ENCODE measurements around the gene PKP2.

Gene PKP2

DNA sequence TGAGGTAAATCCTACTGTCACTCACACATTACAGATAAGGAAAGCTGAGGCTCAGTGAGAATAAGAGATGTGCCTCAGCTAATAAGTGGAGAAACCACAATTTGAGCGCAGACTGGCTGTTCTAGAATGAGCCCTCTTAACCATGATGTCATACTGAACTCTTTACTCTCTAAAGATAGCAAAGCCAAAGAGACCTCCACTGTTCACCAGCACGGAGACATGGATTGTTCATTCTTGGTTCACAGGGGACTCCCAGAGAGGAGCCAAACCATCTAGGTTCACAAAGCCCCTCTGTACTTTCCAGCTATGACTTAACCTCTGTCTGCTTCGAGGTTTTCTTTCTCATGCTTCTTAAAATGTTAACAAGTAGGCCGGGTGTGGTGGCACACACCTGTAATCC is 108.2 kb downstream of the PKP2 start:
- no peak for DNase-seq (ENCODE audit: low read depth in 1 of 2, low spot score in 1 of 2)
- Histone ChIP-seq H3K4me3 (replicated peaks; ENCODE audit: insufficient read depth, low read length) (no peak overlapping the region), H3K27me3 (ENCODE audit: insufficient read depth, poor library complexity, severe bottlenecking) (no peaks in the 10 kb centered on the region), H3K27ac (replicated peaks) (no peak overlapping the region)
- TF ChIP-seq GABPA (IDR thresholded peaks at IDR 0.05; ENCODE audit: low read depth) (no peak), POLR2AphosphoS5 (IDR thresholded peaks at IDR 0.05; ENCODE audit: low read depth) (no peak), SPI1 (IDR thresholded peaks at IDR 0.05; ENCODE audit: borderline replicate concordance, low read depth) (no peak)
- TF ChIP-seq, protein P1, sequence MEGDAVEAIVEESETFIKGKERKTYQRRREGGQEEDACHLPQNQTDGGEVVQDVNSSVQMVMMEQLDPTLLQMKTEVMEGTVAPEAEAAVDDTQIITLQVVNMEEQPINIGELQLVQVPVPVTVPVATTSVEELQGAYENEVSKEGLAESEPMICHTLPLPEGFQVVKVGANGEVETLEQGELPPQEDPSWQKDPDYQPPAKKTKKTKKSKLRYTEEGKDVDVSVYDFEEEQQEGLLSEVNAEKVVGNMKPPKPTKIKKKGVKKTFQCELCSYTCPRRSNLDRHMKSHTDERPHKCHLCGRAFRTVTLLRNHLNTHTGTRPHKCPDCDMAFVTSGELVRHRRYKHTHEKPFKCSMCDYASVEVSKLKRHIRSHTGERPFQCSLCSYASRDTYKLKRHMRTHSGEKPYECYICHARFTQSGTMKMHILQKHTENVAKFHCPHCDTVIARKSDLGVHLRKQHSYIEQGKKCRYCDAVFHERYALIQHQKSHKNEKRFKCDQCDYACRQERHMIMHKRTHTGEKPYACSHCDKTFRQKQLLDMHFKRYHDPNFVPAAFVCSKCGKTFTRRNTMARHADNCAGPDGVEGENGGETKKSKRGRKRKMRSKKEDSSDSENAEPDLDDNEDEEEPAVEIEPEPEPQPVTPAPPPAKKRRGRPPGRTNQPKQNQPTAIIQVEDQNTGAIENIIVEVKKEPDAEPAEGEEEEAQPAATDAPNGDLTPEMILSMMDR (IDR thresholded peaks at IDR 0.05; ENCODE audit: insufficient read depth, low read length), result no peak
- TF ChIP-seq, protein P2, sequence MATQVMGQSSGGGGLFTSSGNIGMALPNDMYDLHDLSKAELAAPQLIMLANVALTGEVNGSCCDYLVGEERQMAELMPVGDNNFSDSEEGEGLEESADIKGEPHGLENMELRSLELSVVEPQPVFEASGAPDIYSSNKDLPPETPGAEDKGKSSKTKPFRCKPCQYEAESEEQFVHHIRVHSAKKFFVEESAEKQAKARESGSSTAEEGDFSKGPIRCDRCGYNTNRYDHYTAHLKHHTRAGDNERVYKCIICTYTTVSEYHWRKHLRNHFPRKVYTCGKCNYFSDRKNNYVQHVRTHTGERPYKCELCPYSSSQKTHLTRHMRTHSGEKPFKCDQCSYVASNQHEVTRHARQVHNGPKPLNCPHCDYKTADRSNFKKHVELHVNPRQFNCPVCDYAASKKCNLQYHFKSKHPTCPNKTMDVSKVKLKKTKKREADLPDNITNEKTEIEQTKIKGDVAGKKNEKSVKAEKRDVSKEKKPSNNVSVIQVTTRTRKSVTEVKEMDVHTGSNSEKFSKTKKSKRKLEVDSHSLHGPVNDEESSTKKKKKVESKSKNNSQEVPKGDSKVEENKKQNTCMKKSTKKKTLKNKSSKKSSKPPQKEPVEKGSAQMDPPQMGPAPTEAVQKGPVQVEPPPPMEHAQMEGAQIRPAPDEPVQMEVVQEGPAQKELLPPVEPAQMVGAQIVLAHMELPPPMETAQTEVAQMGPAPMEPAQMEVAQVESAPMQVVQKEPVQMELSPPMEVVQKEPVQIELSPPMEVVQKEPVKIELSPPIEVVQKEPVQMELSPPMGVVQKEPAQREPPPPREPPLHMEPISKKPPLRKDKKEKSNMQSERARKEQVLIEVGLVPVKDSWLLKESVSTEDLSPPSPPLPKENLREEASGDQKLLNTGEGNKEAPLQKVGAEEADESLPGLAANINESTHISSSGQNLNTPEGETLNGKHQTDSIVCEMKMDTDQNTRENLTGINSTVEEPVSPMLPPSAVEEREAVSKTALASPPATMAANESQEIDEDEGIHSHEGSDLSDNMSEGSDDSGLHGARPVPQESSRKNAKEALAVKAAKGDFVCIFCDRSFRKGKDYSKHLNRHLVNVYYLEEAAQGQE (IDR thresholded peaks at IDR 0.05; ENCODE audit: insufficient replicate concordance, low read depth), result no peak

DNA sequence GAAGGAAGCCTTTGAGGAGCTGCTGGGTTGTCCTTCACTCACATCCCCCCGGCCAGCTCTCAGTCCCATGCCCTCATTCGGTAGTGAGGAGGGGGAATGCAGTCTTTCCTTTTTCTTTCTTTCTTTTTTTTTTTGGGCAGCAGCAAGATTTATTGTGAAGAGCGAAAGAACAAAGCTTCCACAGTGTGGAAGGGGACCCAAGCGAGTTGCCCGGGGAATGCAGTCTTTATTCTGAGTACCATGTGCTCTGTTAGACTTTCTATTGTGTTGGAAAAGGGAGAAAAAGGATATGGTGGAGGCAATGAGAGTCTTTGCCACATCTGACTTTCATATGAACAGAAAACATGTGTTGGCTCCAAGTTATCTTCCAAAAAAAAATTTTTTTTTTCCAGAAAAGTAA is 111.0 kb downstream of the PKP2 start:
- Histone ChIP-seq H3K4me3 (replicated peaks; ENCODE audit: insufficient read depth, low read length) (no peak overlapping the region), H3K27ac (replicated peaks) (no peak overlapping the region), H3K27me3 (ENCODE audit: insufficient read depth, poor library complexity, severe bottlenecking) (peaks cover 2% of the 10 kb centered on the region)
- TF ChIP-seq SPI1 (IDR thresholded peaks at IDR 0.05; ENCODE audit: borderline replicate concordance, low read depth), result no peak
- TF ChIP-seq, protein P2 (IDR thresholded peaks at IDR 0.05; ENCODE audit: insufficient replicate concordance, low read depth), result no peak
- DNase-seq (ENCODE audit: low read depth in 1 of 2, low spot score in 1 of 2), result no peak

DNA sequence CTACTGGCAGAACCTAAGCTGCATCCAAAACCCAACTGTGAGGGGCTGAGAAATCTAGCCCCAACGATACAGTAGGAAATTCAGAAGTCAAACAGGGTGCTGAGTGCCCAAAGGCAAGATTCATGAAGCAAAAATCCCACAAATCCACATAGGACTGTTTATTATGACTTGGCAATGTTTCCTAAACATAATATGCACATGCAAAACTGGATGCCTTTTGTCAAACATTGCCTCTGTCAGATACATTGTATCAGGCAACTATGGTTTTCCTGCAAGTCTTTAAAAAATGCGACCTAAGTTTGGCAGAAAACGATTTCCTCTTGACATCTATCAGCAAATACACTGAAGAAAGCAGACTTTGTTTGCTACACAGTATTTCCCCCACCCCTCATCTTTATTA is 113.5 kb downstream of the PKP2 start:
- DNase-seq (ENCODE audit: low read depth in 1 of 2, low spot score in 1 of 2), result no peak
- no peak overlapping the region for H3K27ac ChIP-seq (replicated peaks)
- TF ChIP-seq, protein P2 (IDR thresholded peaks at IDR 0.05; ENCODE audit: insufficient replicate concordance, low read depth), result no peak
- TF ChIP-seq POLR2AphosphoS5 (IDR thresholded peaks at IDR 0.05; ENCODE audit: low read depth), result no peak
- no peak for TF ChIP-seq GABPA (IDR thresholded peaks at IDR 0.05; ENCODE audit: low read depth)
- TF ChIP-seq, protein P1 (IDR thresholded peaks at IDR 0.05; ENCODE audit: insufficient read depth, low read length), result no peak
- TF ChIP-seq SPI1 (IDR thresholded peaks at IDR 0.05; ENCODE audit: borderline replicate concordance, low read depth), result no peak
- H3K4me3 ChIP-seq (replicated peaks; ENCODE audit: insufficient read depth, low read length), result no peak overlapping the region
- peaks cover 4% of the 10 kb centered on the region for H3K27me3 ChIP-seq (ENCODE audit: insufficient read depth, poor library complexity, severe bottlenecking)

DNA sequence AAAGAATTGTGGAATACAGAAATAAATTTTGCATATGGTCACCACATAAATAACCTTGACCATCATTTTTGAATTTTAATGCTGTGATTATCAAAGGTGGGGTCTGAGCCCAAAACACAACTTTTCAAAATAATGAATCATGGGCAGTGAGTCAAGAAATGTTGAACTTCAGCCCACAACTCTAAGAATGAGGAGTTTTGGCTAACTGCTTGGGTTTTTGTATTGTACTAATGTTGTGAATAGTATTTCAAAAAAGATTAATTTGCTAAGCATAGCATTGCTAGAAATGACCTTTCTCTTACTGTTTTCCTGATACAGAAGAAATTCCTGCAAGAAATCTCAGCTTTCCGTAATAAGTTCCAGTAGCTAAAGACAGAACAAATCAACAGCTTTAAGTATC is 116.5 kb downstream of the PKP2 start:
- Histone ChIP-seq H3K27ac (replicated peaks) (no peak overlapping the region), H3K4me3 (replicated peaks; ENCODE audit: insufficient read depth, low read length) (no peak overlapping the region), H3K27me3 (ENCODE audit: insufficient read depth, poor library complexity, severe bottlenecking) (peaks cover 7% of the 10 kb centered on the region)
- no peak for TF ChIP-seq POLR2AphosphoS5 (IDR thresholded peaks at IDR 0.05; ENCODE audit: low read depth)
- TF ChIP-seq, protein P2 (IDR thresholded peaks at IDR 0.05; ENCODE audit: insufficient replicate concordance, low read depth), result no peak
- TF ChIP-seq, protein P1 (IDR thresholded peaks at IDR 0.05; ENCODE audit: insufficient read depth, low read length), result no peak
- no peak for TF ChIP-seq SPI1 (IDR thresholded peaks at IDR 0.05; ENCODE audit: borderline replicate concordance, low read depth)
- no peak for TF ChIP-seq GABPA (IDR thresholded peaks at IDR 0.05; ENCODE audit: low read depth)
- DNase-seq (ENCODE audit: low read depth in 1 of 2, low spot score in 1 of 2), result no peak
